Measurements from ENCODE around the gene C5AR1. TPM values are rescaled to one million over a fixed set of nuclear protein-coding genes. Genes with fewer than 3 reads are reported as not detected.
A peak's percentile ranks its signal among the peaks of the same experiment; 100 is the strongest.

Gene C5AR1
- total and polyA plus RNA-seq, 9 of the 15 experiments (the other 6 are each of a cell fraction or from before 2014, with no cell fraction given), result 0.06 to 1.6 (median 0.28) TPM; not detected in 3

DNA sequence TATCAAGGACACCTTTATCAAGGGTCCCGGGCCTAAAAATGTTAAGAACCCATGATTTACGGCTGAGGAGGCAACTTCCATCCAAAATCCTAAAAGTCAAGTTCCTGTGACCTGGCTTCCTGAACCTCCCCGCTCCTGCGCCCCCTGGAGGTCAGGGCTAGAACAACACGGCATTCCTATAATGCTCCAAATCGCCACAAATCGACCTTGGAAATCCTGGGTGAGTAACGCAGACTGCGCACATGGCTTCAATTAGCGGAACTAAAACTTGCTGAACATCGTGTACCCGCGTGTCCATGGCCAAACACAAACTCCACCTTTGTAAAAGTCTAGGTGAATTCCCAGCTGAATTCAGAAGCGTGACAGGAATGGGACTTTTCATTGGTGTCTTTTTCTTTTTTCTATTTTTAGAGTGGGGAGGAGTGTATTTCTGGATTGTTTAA lies 4.3 kb upstream of the C5AR1 start (continued):
- TF ChIP-seq, protein P1, sequence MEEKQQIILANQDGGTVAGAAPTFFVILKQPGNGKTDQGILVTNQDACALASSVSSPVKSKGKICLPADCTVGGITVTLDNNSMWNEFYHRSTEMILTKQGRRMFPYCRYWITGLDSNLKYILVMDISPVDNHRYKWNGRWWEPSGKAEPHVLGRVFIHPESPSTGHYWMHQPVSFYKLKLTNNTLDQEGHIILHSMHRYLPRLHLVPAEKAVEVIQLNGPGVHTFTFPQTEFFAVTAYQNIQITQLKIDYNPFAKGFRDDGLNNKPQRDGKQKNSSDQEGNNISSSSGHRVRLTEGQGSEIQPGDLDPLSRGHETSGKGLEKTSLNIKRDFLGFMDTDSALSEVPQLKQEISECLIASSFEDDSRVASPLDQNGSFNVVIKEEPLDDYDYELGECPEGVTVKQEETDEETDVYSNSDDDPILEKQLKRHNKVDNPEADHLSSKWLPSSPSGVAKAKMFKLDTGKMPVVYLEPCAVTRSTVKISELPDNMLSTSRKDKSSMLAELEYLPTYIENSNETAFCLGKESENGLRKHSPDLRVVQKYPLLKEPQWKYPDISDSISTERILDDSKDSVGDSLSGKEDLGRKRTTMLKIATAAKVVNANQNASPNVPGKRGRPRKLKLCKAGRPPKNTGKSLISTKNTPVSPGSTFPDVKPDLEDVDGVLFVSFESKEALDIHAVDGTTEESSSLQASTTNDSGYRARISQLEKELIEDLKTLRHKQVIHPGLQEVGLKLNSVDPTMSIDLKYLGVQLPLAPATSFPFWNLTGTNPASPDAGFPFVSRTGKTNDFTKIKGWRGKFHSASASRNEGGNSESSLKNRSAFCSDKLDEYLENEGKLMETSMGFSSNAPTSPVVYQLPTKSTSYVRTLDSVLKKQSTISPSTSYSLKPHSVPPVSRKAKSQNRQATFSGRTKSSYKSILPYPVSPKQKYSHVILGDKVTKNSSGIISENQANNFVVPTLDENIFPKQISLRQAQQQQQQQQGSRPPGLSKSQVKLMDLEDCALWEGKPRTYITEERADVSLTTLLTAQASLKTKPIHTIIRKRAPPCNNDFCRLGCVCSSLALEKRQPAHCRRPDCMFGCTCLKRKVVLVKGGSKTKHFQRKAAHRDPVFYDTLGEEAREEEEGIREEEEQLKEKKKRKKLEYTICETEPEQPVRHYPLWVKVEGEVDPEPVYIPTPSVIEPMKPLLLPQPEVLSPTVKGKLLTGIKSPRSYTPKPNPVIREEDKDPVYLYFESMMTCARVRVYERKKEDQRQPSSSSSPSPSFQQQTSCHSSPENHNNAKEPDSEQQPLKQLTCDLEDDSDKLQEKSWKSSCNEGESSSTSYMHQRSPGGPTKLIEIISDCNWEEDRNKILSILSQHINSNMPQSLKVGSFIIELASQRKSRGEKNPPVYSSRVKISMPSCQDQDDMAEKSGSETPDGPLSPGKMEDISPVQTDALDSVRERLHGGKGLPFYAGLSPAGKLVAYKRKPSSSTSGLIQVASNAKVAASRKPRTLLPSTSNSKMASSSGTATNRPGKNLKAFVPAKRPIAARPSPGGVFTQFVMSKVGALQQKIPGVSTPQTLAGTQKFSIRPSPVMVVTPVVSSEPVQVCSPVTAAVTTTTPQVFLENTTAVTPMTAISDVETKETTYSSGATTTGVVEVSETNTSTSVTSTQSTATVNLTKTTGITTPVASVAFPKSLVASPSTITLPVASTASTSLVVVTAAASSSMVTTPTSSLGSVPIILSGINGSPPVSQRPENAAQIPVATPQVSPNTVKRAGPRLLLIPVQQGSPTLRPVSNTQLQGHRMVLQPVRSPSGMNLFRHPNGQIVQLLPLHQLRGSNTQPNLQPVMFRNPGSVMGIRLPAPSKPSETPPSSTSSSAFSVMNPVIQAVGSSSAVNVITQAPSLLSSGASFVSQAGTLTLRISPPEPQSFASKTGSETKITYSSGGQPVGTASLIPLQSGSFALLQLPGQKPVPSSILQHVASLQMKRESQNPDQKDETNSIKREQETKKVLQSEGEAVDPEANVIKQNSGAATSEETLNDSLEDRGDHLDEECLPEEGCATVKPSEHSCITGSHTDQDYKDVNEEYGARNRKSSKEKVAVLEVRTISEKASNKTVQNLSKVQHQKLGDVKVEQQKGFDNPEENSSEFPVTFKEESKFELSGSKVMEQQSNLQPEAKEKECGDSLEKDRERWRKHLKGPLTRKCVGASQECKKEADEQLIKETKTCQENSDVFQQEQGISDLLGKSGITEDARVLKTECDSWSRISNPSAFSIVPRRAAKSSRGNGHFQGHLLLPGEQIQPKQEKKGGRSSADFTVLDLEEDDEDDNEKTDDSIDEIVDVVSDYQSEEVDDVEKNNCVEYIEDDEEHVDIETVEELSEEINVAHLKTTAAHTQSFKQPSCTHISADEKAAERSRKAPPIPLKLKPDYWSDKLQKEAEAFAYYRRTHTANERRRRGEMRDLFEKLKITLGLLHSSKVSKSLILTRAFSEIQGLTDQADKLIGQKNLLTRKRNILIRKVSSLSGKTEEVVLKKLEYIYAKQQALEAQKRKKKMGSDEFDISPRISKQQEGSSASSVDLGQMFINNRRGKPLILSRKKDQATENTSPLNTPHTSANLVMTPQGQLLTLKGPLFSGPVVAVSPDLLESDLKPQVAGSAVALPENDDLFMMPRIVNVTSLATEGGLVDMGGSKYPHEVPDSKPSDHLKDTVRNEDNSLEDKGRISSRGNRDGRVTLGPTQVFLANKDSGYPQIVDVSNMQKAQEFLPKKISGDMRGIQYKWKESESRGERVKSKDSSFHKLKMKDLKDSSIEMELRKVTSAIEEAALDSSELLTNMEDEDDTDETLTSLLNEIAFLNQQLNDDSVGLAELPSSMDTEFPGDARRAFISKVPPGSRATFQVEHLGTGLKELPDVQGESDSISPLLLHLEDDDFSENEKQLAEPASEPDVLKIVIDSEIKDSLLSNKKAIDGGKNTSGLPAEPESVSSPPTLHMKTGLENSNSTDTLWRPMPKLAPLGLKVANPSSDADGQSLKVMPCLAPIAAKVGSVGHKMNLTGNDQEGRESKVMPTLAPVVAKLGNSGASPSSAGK (IDR thresholded peaks at IDR 0.05), result peak; percentile 63
- TF ChIP-seq TEAD4 (IDR thresholded peaks at IDR 0.05; ENCODE audit: low read length) (peak; percentile 61; the same call in 1 of the 2 replicates), TEAD4 (CRISPR knock-in tag; IDR thresholded peaks at IDR 0.05; ENCODE audit: borderline replicate concordance) (no peak), CEBPG (CRISPR knock-in tag; IDR thresholded peaks at IDR 0.05) (no peak), CEBPG (tag; conservative IDR thresholded peaks at IDR 0.05 in 1 of 2, IDR thresholded peaks at IDR 0.05 in 1 of 2) (no peak), CXXC5 (CRISPR knock-in tag; IDR thresholded peaks at IDR 0.05) (peak; percentile 69), ZNF263 (CRISPR knock-in tag; IDR thresholded peaks at IDR 0.05; ENCODE audit: borderline replicate concordance) (no peak), ELF2 (CRISPR knock-in tag; IDR thresholded peaks at IDR 0.05) (no peak), MAZ (CRISPR knock-in tag; conservative IDR thresholded peaks at IDR 0.05 in 1 of 2, IDR thresholded peaks at IDR 0.05 in 1 of 2) (peak in 1 of 2 experiments; percentile 59; a peak in 1 of 4 replicates), RFX5 (IDR thresholded peaks at IDR 0.05; ENCODE audit: low read depth, low read length) (no peak), MTA1 (IDR thresholded peaks at IDR 0.05; ENCODE audit: borderline replicate concordance) (peak; percentile 68; the same call in 1 of the 2 replicates), CBX3 (IDR thresholded peaks at IDR 0.05; ENCODE audit: borderline replicate concordance in 1 of 2, low read length in 2 of 2) (0 out of 3 replicates have a peak, but pooled peaks of 1 of the 2 experiments have one; percentile 45)
- TF ChIP-seq, protein P2, sequence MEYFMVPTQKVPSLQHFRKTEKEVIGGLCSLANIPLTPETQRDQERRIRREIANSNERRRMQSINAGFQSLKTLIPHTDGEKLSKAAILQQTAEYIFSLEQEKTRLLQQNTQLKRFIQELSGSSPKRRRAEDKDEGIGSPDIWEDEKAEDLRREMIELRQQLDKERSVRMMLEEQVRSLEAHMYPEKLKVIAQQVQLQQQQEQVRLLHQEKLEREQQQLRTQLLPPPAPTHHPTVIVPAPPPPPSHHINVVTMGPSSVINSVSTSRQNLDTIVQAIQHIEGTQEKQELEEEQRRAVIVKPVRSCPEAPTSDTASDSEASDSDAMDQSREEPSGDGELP (CRISPR knock-in tag; IDR thresholded peaks at IDR 0.05; ENCODE audit: borderline replicate concordance), result 0 out of 2 replicates have a peak, but pooled peaks have one; percentile 23
- TF ChIP-seq, protein P3, sequence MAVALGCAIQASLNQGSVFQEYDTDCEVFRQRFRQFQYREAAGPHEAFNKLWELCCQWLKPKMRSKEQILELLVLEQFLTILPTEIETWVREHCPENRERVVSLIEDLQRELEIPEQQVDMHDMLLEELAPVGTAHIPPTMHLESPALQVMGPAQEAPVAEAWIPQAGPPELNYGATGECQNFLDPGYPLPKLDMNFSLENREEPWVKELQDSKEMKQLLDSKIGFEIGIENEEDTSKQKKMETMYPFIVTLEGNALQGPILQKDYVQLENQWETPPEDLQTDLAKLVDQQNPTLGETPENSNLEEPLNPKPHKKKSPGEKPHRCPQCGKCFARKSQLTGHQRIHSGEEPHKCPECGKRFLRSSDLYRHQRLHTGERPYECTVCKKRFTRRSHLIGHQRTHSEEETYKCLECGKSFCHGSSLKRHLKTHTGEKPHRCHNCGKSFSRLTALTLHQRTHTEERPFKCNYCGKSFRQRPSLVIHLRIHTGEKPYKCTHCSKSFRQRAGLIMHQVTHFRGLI (CRISPR knock-in tag; IDR thresholded peaks at IDR 0.05), result no peak

Measured in K562 (cell line).